Measurements from ENCODE around the gene CACNA1H. TPM values are rescaled to one million over a fixed set of nuclear protein-coding genes. Genes with fewer than 3 reads are reported as not detected.

Gene CACNA1H
- total and polyA plus RNA-seq, 2 experiments from 2014 or later = 0.11 TPM; not detected in 1

- H3K4me3 ChIP-seq = no peak overlapping the region
- H3K27me3 ChIP-seq (replicated peaks; ENCODE audit: insufficient read depth) = no peaks in the 10 kb centered on the region
- in situ Hi-C loops (cut with MboI) = no loop called here
- H3K9me2 ChIP-seq (ENCODE audit: insufficient read depth) = no peaks in the 10 kb centered on the region
- H3K79me2 ChIP-seq (ENCODE audit: insufficient read depth) = no peaks in the 10 kb centered on the region
- H3F3A ChIP-seq (ENCODE audit: insufficient read depth) = no peaks in the 10 kb centered on the region
- no peak overlapping the region for H3K9ac ChIP-seq
- 82 to 84% methylated on average over 10 to 23 of the region's 23 CpGs for WGBS, 2 experiments (ENCODE audit: low coverage in 1 of 2, low lambda C conversion rate in 2 of 2, missing lambda C conversion rate in 2 of 2)
- TF ChIP-seq EZH2phosphoT487 (IDR thresholded peaks at IDR 0.05; ENCODE audit: insufficient read depth, low read depth) (no peak), EZH2 (IDR thresholded peaks at IDR 0.05; ENCODE audit: insufficient read depth, poor library complexity, severe bottlenecking) (no peak)
- H3K27ac ChIP-seq = no peak overlapping the region
- H3K4me1 ChIP-seq (ENCODE audit: insufficient read depth) = no peaks in the 10 kb centered on the region
- H3K9me3 ChIP-seq (ENCODE audit: low read depth) = no peaks in the 10 kb centered on the region
- H3K36me3 ChIP-seq (ENCODE audit: low read depth) = no peaks in the 10 kb centered on the region
- DNase-seq = no peak
- no peak overlapping the region for H3K4me2 ChIP-seq (ENCODE audit: unreplicated experiment)
- H4K20me1 ChIP-seq (ENCODE audit: insufficient read depth) = no peaks in the 10 kb centered on the region
- no peak overlapping the region for H2AFZ ChIP-seq
Measured at GRCh38 chr16:1210461-1210860, 57.6 kb downstream of the CACNA1H start.

DNA sequence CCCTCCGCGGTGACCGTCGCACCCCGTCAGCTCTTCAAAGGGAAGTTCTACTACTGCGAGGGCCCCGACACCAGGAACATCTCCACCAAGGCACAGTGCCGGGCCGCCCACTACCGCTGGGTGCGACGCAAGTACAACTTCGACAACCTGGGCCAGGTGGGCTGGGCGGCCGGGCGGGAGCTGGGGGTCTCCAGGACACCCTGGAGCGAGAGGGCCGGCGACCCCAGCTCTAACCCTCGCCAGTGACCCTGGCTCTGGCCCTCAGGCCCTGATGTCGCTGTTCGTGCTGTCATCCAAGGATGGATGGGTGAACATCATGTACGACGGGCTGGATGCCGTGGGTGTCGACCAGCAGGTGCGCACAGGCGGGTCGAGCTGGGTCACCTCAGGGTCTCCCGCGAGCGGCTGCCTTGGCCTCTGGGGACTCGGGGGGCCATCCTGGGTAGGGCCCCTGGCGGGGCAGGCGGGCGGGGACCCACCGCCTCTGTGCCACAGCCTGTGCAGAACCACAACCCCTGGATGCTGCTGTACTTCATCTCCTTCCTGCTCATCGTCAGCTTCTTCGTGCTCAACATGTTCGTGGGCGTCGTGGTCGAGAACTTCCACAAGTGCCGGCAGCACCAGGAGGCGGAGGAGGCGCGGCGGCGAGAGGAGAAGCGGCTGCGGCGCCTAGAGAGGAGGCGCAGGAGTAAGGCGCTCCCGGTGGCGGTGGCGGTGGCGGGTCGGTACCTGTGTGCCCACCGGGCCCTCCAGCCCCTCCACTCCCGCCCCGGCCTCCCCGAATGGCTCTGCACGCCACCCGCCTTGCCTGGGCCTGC lies 58.8 kb downstream of the CACNA1H start:
- DNase-seq = no peak
- Histone ChIP-seq H3K27me3 (replicated peaks; ENCODE audit: insufficient read depth) (no peaks in the 10 kb centered on the region), H3K4me2 (ENCODE audit: unreplicated experiment) (no peak overlapping the region), H3K4me1 (ENCODE audit: insufficient read depth) (no peaks in the 10 kb centered on the region), H3K9ac (no peak overlapping the region), H3K9me2 (ENCODE audit: insufficient read depth) (no peaks in the 10 kb centered on the region), H3K9me3 (ENCODE audit: low read depth) (no peaks in the 10 kb centered on the region), H3K79me2 (ENCODE audit: insufficient read depth) (no peaks in the 10 kb centered on the region), H2AFZ (no peak overlapping the region), H3K27ac (no peak overlapping the region), H3K4me3 (no peak overlapping the region), H4K20me1 (ENCODE audit: insufficient read depth) (no peaks in the 10 kb centered on the region), H3K36me3 (ENCODE audit: low read depth) (no peaks in the 10 kb centered on the region), H3F3A (ENCODE audit: insufficient read depth) (no peaks in the 10 kb centered on the region)
- WGBS, 2 experiments (ENCODE audit: low coverage in 1 of 2, low lambda C conversion rate in 2 of 2, missing lambda C conversion rate in 2 of 2) = 84 to 88% methylated on average over 33 to 65 of the region's 65 CpGs
- no peak for TF ChIP-seq EZH2 (IDR thresholded peaks at IDR 0.05; ENCODE audit: insufficient read depth, poor library complexity, severe bottlenecking)
- TF ChIP-seq EZH2phosphoT487 (IDR thresholded peaks at IDR 0.05; ENCODE audit: insufficient read depth, low read depth) = no peak
- in situ Hi-C loops (cut with MboI) = no loop called here

GRCh38 chr16:1212616-1213194 lies 59.8 kb downstream of the CACNA1H start:
- no peak overlapping the region for H3K4me2 ChIP-seq (ENCODE audit: unreplicated experiment)
- TF ChIP-seq EZH2 (IDR thresholded peaks at IDR 0.05; ENCODE audit: insufficient read depth, poor library complexity, severe bottlenecking) = no peak
- TF ChIP-seq EZH2phosphoT487 (IDR thresholded peaks at IDR 0.05; ENCODE audit: insufficient read depth, low read depth) = no peak
- WGBS, 2 experiments (ENCODE audit: low coverage in 1 of 2, low lambda C conversion rate in 2 of 2, missing lambda C conversion rate in 2 of 2) = 69 to 80% methylated on average over 14 to 40 of the region's 40 CpGs
- H3K9me2 ChIP-seq (ENCODE audit: insufficient read depth) = no peaks in the 10 kb centered on the region
- no peak overlapping the region for H3K9ac ChIP-seq
- no peaks in the 10 kb centered on the region for H3F3A ChIP-seq (ENCODE audit: insufficient read depth)
- H3K79me2 ChIP-seq (ENCODE audit: insufficient read depth) = no peaks in the 10 kb centered on the region
- H2AFZ ChIP-seq = no peak overlapping the region
- no peaks in the 10 kb centered on the region for H3K9me3 ChIP-seq (ENCODE audit: low read depth)
- H3K4me3 ChIP-seq = no peak overlapping the region
- no peaks in the 10 kb centered on the region for H4K20me1 ChIP-seq (ENCODE audit: insufficient read depth)
- H3K36me3 ChIP-seq (ENCODE audit: low read depth) = no peaks in the 10 kb centered on the region
- no peak overlapping the region for H3K27ac ChIP-seq
- in situ Hi-C loops (cut with MboI) = no loop called here
- H3K4me1 ChIP-seq (ENCODE audit: insufficient read depth) = no peaks in the 10 kb centered on the region
- no peaks in the 10 kb centered on the region for H3K27me3 ChIP-seq (replicated peaks; ENCODE audit: insufficient read depth)
- no peak for DNase-seq

GRCh38 chr16:1213231-1213630 lies 60.3 kb downstream of the CACNA1H start:
- 51 to 52% methylated on average over 5 to 8 of the region's 8 CpGs for WGBS, 2 experiments (ENCODE audit: low coverage in 1 of 2, low lambda C conversion rate in 2 of 2, missing lambda C conversion rate in 2 of 2)
- Histone ChIP-seq H3K27me3 (replicated peaks; ENCODE audit: insufficient read depth) (no peaks in the 10 kb centered on the region), H3K36me3 (ENCODE audit: low read depth) (no peaks in the 10 kb centered on the region), H3K79me2 (ENCODE audit: insufficient read depth) (no peaks in the 10 kb centered on the region), H4K20me1 (ENCODE audit: insufficient read depth) (no peaks in the 10 kb centered on the region), H3K27ac (no peak overlapping the region), H3K4me2 (ENCODE audit: unreplicated experiment) (no peak overlapping the region), H3K9ac (no peak overlapping the region), H3K4me3 (no peak overlapping the region), H3F3A (ENCODE audit: insufficient read depth) (no peaks in the 10 kb centered on the region), H3K4me1 (ENCODE audit: insufficient read depth) (no peaks in the 10 kb centered on the region), H3K9me3 (ENCODE audit: low read depth) (no peaks in the 10 kb centered on the region), H2AFZ (no peak overlapping the region), H3K9me2 (ENCODE audit: insufficient read depth) (no peaks in the 10 kb centered on the region)
- no peak for DNase-seq
- TF ChIP-seq EZH2phosphoT487 (IDR thresholded peaks at IDR 0.05; ENCODE audit: insufficient read depth, low read depth) (no peak), EZH2 (IDR thresholded peaks at IDR 0.05; ENCODE audit: insufficient read depth, poor library complexity, severe bottlenecking) (no peak)
- in situ Hi-C loops (cut with MboI) = no loop called here

All from GM23248 (cell line).